Lower lobe of right lung (tissue), 2 donors: ENCODE data around the gene MCM10. TPM values are rescaled to one million over a fixed set of nuclear protein-coding genes. Genes with fewer than 3 reads are reported as not detected.

Experiments used
- ATAC-seq, 2 donors: fragments of 200-7000 bp; cut with Tn5 transposase; one replicate each; pipeline ENCODE4 v1.9.1; 2020 to 2022; ENCODE audit warnings: mild to moderate bottlenecking in 2 of 2, moderate library complexity in 2 of 2
- DNase-seq: peaks from one replicate; pipeline ENCODE4 v3.0.0-alpha.2; 2020
- H3K27ac ChIP-seq: fragments of 200-600 bp; one replicate; pipeline ENCODE4 v1.8.0; 2022
- H3K27me3 ChIP-seq: fragments of 200-600 bp; one replicate; pipeline ENCODE4 v1.8.0; 2022; ENCODE audit warnings: low read depth
- H3K36me3 ChIP-seq: fragments of 200-600 bp; one replicate; pipeline ENCODE4 v1.8.0; 2022; ENCODE audit warnings: mild to moderate bottlenecking
- H3K4me1 ChIP-seq: fragments of 200-600 bp; one replicate; pipeline ENCODE4 v1.8.0; 2022
- H3K4me3 ChIP-seq: fragments of 200-600 bp; one replicate; pipeline ENCODE4 v1.8.0; 2022; ENCODE audit warnings: mild to moderate bottlenecking
- H3K9me3 ChIP-seq: fragments of 200-600 bp; one replicate; pipeline ENCODE4 v1.8.0; 2022
- intact Hi-C: fragments of 100-400 bp; cut with DNase I; formaldehyde crosslinking; loops from one replicate; pipeline ENCODE4 v1.11.0; 2022
- total RNA-seq: library from RNA; stranded (reverse); fragmentation: NEBNext Ultra II Directional; extraction: Animal tissue kit (Norgen Biotek cat#: 25700); gene quantifications from one replicate; pipeline ENCODE4 v1.2.1, GENCODE V29; 2021
- TF ChIP-seq, protein P1 (sequence below): fragments of 200-600 bp; IDR thresholded peaks from one replicate; pipeline ENCODE4 v1.8.0; 2022; ENCODE audit warnings: antibody characterized with exemption, mild to moderate bottlenecking
- donor health status: DM: no; HTN: yes; CAD: no; lungs with severe emphysema.

MCM10 gene
- total RNA-seq, 1 donor from 2014 or later, result 0.38 TPM

DNA sequence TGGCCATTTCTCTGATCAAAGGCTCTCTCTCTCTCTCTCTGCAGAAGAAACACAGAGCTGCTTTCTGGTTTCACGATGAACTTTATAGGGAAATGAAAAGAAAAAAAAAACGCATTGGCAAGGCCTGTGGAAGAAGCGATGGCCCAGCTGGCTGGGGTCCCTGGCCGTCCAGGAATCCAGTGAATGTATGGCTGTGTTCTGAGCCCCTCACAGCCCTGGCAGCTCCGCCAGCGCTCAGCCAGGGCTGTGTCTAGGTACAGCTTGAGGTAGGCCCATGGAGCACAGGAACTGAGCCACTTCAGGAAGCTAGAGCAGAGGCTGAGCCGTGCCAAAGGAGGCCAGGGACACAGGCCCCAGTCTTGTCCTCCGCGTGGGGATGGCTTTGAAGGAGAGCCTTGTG is 85.9 kb downstream of the MCM10 start:
- Histone ChIP-seq H3K4me1 (no peaks in the 10 kb centered on the region), H3K9me3 (no peaks in the 10 kb centered on the region), H3K4me3 (no peak overlapping the region), H3K27ac (no peak overlapping the region), H3K36me3 (no peaks in the 10 kb centered on the region), H3K27me3 (no peaks in the 10 kb centered on the region)
- DNase-seq, result no peak
- intact Hi-C loops, result no loop called here
- no peak for ATAC-seq
- TF ChIP-seq, protein P1, sequence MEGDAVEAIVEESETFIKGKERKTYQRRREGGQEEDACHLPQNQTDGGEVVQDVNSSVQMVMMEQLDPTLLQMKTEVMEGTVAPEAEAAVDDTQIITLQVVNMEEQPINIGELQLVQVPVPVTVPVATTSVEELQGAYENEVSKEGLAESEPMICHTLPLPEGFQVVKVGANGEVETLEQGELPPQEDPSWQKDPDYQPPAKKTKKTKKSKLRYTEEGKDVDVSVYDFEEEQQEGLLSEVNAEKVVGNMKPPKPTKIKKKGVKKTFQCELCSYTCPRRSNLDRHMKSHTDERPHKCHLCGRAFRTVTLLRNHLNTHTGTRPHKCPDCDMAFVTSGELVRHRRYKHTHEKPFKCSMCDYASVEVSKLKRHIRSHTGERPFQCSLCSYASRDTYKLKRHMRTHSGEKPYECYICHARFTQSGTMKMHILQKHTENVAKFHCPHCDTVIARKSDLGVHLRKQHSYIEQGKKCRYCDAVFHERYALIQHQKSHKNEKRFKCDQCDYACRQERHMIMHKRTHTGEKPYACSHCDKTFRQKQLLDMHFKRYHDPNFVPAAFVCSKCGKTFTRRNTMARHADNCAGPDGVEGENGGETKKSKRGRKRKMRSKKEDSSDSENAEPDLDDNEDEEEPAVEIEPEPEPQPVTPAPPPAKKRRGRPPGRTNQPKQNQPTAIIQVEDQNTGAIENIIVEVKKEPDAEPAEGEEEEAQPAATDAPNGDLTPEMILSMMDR, result no peak

DNA sequence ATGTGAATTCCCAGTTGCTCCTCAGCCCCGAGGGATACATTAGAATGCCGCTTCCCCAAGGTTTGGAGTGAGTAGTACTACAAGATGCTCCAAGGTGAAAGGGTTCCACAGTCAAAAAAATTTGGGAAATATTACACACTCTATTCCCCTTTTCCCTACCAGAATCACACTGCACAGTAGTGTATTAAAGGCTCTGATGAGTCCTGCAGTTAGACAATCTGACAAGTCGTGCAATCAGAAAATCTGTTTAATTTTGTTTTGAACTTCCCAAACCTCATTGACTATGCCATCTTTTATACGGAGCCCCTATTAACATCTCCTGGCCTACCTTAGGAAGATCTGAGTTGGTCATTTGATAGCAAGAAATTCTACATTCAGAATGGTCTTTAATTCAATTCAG is 86.4 kb downstream of the MCM10 start:
- ATAC-seq (no peak), DNase-seq (no peak)
- Histone ChIP-seq H3K36me3 (no peaks in the 10 kb centered on the region), H3K27ac (no peak overlapping the region), H3K4me3 (no peak overlapping the region), H3K4me1 (no peaks in the 10 kb centered on the region), H3K9me3 (no peaks in the 10 kb centered on the region), H3K27me3 (no peaks in the 10 kb centered on the region)
- intact Hi-C loops, result no loop called here
- TF ChIP-seq, protein P1, result no peak

DNA sequence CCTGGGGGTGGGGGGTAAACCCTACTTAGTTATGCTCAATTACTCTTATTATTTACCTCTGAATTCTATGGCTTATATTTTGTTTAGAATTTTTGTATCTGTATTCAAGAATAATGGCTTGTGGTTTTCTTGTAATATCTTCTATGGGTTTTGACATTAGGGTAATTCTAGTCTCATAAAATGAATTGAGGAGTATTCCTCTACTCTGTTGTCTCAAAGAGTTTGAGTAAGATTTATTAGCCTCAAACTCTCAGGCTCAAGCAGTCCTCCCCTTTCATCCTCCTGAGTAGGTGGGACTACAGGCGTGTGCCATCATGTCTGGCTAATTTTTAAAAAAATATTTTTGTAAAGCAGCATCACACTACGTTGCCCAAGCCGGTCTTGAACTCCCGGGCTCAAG is 92.4 kb downstream of the MCM10 start:
- DNase-seq (no peak), ATAC-seq (no peak)
- Histone ChIP-seq H3K36me3 (no peaks in the 10 kb centered on the region), H3K27me3 (no peaks in the 10 kb centered on the region), H3K9me3 (no peaks in the 10 kb centered on the region), H3K4me3 (no peak overlapping the region), H3K27ac (no peak overlapping the region), H3K4me1 (no peaks in the 10 kb centered on the region)
- TF ChIP-seq, protein P1, result no peak
- intact Hi-C loops, result no loop called here

DNA sequence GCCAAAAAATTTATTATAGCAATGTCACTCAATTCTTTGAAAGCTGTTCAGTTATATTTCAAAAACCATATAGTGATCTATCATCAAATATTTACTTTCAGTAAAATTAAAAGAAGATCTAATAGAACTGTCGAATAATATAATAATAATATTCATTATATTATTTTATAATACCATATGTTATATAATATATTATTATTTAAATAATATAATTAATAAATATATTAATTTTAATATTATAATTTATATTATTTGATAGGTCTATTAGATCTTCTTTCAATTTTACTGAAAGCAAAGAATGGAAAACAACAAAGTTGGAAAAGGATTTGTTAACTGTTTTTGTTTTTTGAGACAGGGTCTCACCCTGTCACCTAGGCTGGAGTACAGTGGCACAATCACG is 95.3 kb downstream of the MCM10 start:
- intact Hi-C loops, result no loop called here
- DNase-seq (no peak), ATAC-seq (no peak)

DNA sequence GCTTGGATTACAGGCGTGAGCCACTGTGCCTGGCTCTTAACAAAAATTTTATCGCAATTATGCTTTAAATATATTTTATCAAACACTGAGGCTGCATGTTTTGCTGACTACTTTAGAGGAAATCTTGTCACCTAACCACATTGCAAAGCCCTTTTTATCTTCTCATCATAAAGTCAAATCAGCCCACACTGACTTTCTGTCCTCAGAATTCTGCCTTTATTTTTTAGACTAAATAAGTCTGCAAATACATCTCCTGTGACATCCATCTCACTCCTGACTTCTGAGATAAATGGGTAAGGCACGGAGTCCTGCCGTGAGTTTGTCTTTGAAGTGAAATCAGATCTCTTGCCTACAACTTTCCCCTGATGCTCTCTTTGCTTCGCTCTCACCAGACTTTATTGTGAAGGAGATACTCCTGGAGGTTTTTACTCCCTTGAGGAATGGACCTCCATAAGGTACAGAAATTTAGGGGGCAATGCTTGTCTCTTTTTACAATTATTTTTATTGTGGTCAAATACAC is 96.3 kb downstream of the MCM10 start:
- TF ChIP-seq, protein P1, result no peak
- Histone ChIP-seq H3K9me3 (no peaks in the 10 kb centered on the region), H3K36me3 (no peaks in the 10 kb centered on the region), H3K27me3 (no peaks in the 10 kb centered on the region), H3K4me3 (no peak overlapping the region), H3K27ac (no peak overlapping the region), H3K4me1 (no peaks in the 10 kb centered on the region)
- DNase-seq, result no peak
- no peak for ATAC-seq
- intact Hi-C loops, result no loop called here

More for the DNA sequence above, 95.3 kb downstream of the MCM10 start:
- Histone ChIP-seq H3K36me3 (no peaks in the 10 kb centered on the region), H3K4me1 (no peaks in the 10 kb centered on the region), H3K27ac (no peak overlapping the region), H3K9me3 (no peaks in the 10 kb centered on the region), H3K4me3 (no peak overlapping the region), H3K27me3 (no peaks in the 10 kb centered on the region)
- TF ChIP-seq, protein P1, result no peak

Other genes starting within 250 kb of the MCM10 start
- 10.5 TPM for gene CCDC3, start 159.8 kb upstream of the MCM10 start, total RNA-seq
- gene OPTN, start 61.4 kb upstream of the MCM10 start, total RNA-seq, result 53.4 TPM
- not detected for gene UCMA, start 72.8 kb downstream of the MCM10 start, total RNA-seq
- gene PHYH, start 138.5 kb downstream of the MCM10 start, total RNA-seq, result 30.3 TPM
- 35.9 TPM for gene SEPHS1, start 186.7 kb downstream of the MCM10 start, total RNA-seq